HCT116 (cell line): ENCODE measurements around the gene RFX1. TPM values are rescaled to one million over a fixed set of nuclear protein-coding genes. Genes with fewer than 3 reads are reported as not detected.

Experiments used
- ATAC-seq: fragments of 200-7000 bp; cut with Tn5 transposase; 2 replicates; pipeline ENCODE4 v1.9.1; 2020; ENCODE audit warnings: mild to moderate bottlenecking, moderate library complexity
- BruUV-seq: library from RNA; stranded (reverse); fragments of 400-500 nt; replicated peaks from 2 replicates; lab custom pipeline; 2021; lab: Mats Ljungman, UMichigan
- CTCF ChIA-PET: fragments of 300-600 bp; sonication (Branson Sonifier 250); formaldehyde crosslinking; loops from one replicate; lab custom pipeline; 2021; ENCODE audit warnings: antibody characterized with exemption; lab: Charles Lee
- POLR2A ChIA-PET: fragments of 300-600, 350-600 bp; sonication (Branson Sonifier 250); formaldehyde crosslinking; loops from one replicate; lab custom pipeline; 2021; ENCODE audit warnings: antibody characterized with exemption; lab: Charles Lee
- RAD21 ChIA-PET, 2 experiments: fragments of 300-600 bp; sonication (Branson Sonifier 250); formaldehyde crosslinking; loops; one replicate each; lab custom pipeline; 2023; ENCODE audit warnings: low total read pairs in 2 of 2; ENCODE audit not compliant: uncharacterized antibody in 2 of 2, unreplicated experiment in 2 of 2, low non-redundant PET in 1 of 2; lab: Charles Lee
- DNase-seq: peaks from one replicate; pipeline ENCODE4 v3.0.0-alpha.2; 2010; ENCODE audit warnings: low read depth, low spot score
- H2AFZ ChIP-seq: fragments of 200-600 bp; shearing (Covaris generic), sonication (generic); 2 replicates; pipeline ENCODE4 v1.6.1; 2017; ENCODE audit warnings: low read depth, mixed run types, mixed read lengths, antibody characterized with exemption, low read length; ENCODE audit not compliant: poor library complexity, severe bottlenecking
- H3K27ac ChIP-seq: 2 replicates; pipeline ENCODE4 v1.5.1; 2012; ENCODE audit warnings: low read depth, low read length
- H3K27me3 ChIP-seq: fragments of 200-600 bp; sonication (generic); 2 replicates; pipeline ENCODE4 v1.6.1; 2016; ENCODE audit warnings: mixed run types, low read length, mixed read lengths; ENCODE audit not compliant: insufficient read depth
- H3K36me3 ChIP-seq, 2 experiments: fragments of 200-500 bp in 1 of 2; fragments of 200-600 bp in 1 of 2; sonication (Bioruptor generic) in 1 of 2; sonication (generic) in 1 of 2; 2 replicates each; pipeline versions ENCODE4 v1.5.1 to v1.6.1; 2014 to 2016; ENCODE audit warnings: low read length in 2 of 2, inconsistent platforms in 1 of 2, mixed read lengths in 1 of 2, mixed run types in 1 of 2; ENCODE audit not compliant: insufficient read depth in 2 of 2, control insufficient read depth in 1 of 2
- H3K4me1 ChIP-seq, 2 experiments: fragments of 200-600 bp in 1 of 2; sonication (generic) in 1 of 2; 2 replicates each; pipeline versions ENCODE4 v1.5.1 to v1.6.1; 2012 to 2017; ENCODE audit warnings: low read length in 2 of 2, inconsistent platforms in 1 of 2, mild to moderate bottlenecking in 1 of 2, mixed read lengths in 1 of 2, mixed run types in 1 of 2, moderate library complexity in 1 of 2; ENCODE audit not compliant: insufficient read depth in 2 of 2, control insufficient read depth in 1 of 2
- H3K4me2 ChIP-seq: fragments of 200-600 bp; sonication (generic); 2 replicates; pipeline ENCODE4 v1.6.1; 2017; ENCODE audit warnings: mixed run types, low read length, mixed read lengths
- H3K4me3 ChIP-seq, 2 experiments: fragments of 200-600 bp in 1 of 2; sonication (generic) in 1 of 2; replicated peaks in 1 of 2; 2 replicates each; pipeline ENCODE4 v1.5.1; 2011 to 2016; ENCODE audit warnings: low read length in 2 of 2, control low read depth in 1 of 2, low read depth in 1 of 2, mild to moderate bottlenecking in 1 of 2, mixed read lengths in 1 of 2, mixed run types in 1 of 2
- H3K79me2 ChIP-seq: fragments of 200-600 bp; sonication (generic); 2 replicates; pipeline ENCODE4 v1.6.1; 2017; ENCODE audit warnings: mild to moderate bottlenecking, mixed run types, low read length, moderate library complexity, mixed read lengths; ENCODE audit not compliant: insufficient read depth
- H3K9ac ChIP-seq: fragments of 200-600 bp; sonication (generic); 2 replicates; pipeline ENCODE4 v1.6.1; 2016; ENCODE audit warnings: low read length, mixed read lengths
- H3K9me2 ChIP-seq: fragments of 200-600 bp; sonication (generic), shearing (Covaris generic); 2 replicates; pipeline ENCODE4 v1.6.1; 2017; ENCODE audit warnings: mixed run types, mild to moderate bottlenecking, moderate library complexity; ENCODE audit not compliant: insufficient read depth
- H3K9me3 ChIP-seq, 2 experiments: fragments of 200-500 bp in 1 of 2; fragments of 200-600 bp in 1 of 2; sonication (Bioruptor generic) in 1 of 2; sonication (generic) in 1 of 2; 2 replicates each; pipeline ENCODE4 v1.6.1; 2014 to 2017; ENCODE audit warnings: low read length in 2 of 2, mixed read lengths in 2 of 2, inconsistent platforms in 1 of 2, low read depth in 1 of 2, mild to moderate bottlenecking in 1 of 2, mixed run types in 1 of 2, moderate library complexity in 1 of 2; ENCODE audit not compliant: control insufficient read depth in 1 of 2, insufficient read depth in 1 of 2
- H4K20me1 ChIP-seq: fragments of 200-600 bp; sonication (generic), shearing (Covaris generic); 2 replicates; pipeline ENCODE4 v1.6.1; 2017; ENCODE audit warnings: mixed run types, mild to moderate bottlenecking, moderate library complexity; ENCODE audit not compliant: insufficient read depth
- ATF3 ChIP-seq: IDR thresholded peaks from 2 replicates; pipeline ENCODE4 v1.6.1; 2012
- CBX3 ChIP-seq: IDR thresholded peaks from 2 replicates; pipeline ENCODE4 v1.6.1; 2012; ENCODE audit warnings: low read depth
- ELF1 ChIP-seq: IDR thresholded peaks from 2 replicates; pipeline ENCODE4 v1.6.1; 2012; ENCODE audit warnings: low read depth, borderline replicate concordance
- EZH2 ChIP-seq: fragments of 200-600 bp; sonication (generic); IDR thresholded peaks from 2 replicates; pipeline ENCODE4 v1.6.1; 2017; ENCODE audit warnings: antibody characterized with exemption, mixed run types
- EZH2phosphoT487 ChIP-seq: fragments of 200-600 bp; IDR thresholded peaks from 2 replicates; pipeline ENCODE4 v1.6.1; 2018; ENCODE audit warnings: antibody characterized with exemption, borderline replicate concordance
- FOSL1 ChIP-seq: IDR thresholded peaks from 2 replicates; pipeline ENCODE4 v1.6.1; 2012; ENCODE audit warnings: low read depth
- MAX ChIP-seq: IDR thresholded peaks from 2 replicates; pipeline ENCODE4 v1.6.1; 2012
- POLR2A ChIP-seq: IDR thresholded peaks from 2 replicates; pipeline ENCODE4 v1.7.0; 2011; ENCODE audit warnings: borderline replicate concordance; ENCODE audit not compliant: insufficient read depth, insufficient read length; ENCODE audit errors: extremely low read depth
- POLR2AphosphoS5 ChIP-seq: IDR thresholded peaks from 2 replicates; pipeline ENCODE4 v1.6.1; 2011; ENCODE audit warnings: mild to moderate bottlenecking, low read depth, low read length, moderate library complexity
- SIN3A ChIP-seq: IDR thresholded peaks from 2 replicates; pipeline ENCODE4 v1.6.1; 2012; ENCODE audit warnings: low read depth
- SRF ChIP-seq: IDR thresholded peaks from 2 replicates; pipeline ENCODE4 v1.6.1; 2012; ENCODE audit warnings: low read depth
- ZBTB33 ChIP-seq: IDR thresholded peaks from 2 replicates; pipeline ENCODE4 v1.6.1; 2011; ENCODE audit warnings: mild to moderate bottlenecking, low read length, moderate library complexity; ENCODE audit not compliant: insufficient replicate concordance; ENCODE audit errors: extremely low read depth
- ZFX ChIP-seq: fragments of 450-650 bp; IDR thresholded peaks from 2 replicates; pipeline ENCODE4 v1.6.1; 2017
- ZNF274 ChIP-seq: fragments of 200-500 bp; sonication (Bioruptor generic); IDR thresholded peaks from 2 replicates; pipeline ENCODE4 v1.6.1; 2014; ENCODE audit warnings: mild to moderate bottlenecking, low read depth, low read length, inconsistent platforms
- intact Hi-C: fragments of 100-400 bp; cut with micrococcal nuclease; formaldehyde crosslinking; loops from 2 replicates; pipeline ENCODE4 v1.10.0; 2022
- total RNA-seq: library from RNA; stranded (reverse); gene quantifications from one replicate; pipeline ENCODE4 v1.2.1, GENCODE V29; 2021; ENCODE audit not compliant: unreplicated experiment

RFX1 gene
- total RNA-seq, 1 experiment from 2014 or later, result 16.3 TPM

DNA sequence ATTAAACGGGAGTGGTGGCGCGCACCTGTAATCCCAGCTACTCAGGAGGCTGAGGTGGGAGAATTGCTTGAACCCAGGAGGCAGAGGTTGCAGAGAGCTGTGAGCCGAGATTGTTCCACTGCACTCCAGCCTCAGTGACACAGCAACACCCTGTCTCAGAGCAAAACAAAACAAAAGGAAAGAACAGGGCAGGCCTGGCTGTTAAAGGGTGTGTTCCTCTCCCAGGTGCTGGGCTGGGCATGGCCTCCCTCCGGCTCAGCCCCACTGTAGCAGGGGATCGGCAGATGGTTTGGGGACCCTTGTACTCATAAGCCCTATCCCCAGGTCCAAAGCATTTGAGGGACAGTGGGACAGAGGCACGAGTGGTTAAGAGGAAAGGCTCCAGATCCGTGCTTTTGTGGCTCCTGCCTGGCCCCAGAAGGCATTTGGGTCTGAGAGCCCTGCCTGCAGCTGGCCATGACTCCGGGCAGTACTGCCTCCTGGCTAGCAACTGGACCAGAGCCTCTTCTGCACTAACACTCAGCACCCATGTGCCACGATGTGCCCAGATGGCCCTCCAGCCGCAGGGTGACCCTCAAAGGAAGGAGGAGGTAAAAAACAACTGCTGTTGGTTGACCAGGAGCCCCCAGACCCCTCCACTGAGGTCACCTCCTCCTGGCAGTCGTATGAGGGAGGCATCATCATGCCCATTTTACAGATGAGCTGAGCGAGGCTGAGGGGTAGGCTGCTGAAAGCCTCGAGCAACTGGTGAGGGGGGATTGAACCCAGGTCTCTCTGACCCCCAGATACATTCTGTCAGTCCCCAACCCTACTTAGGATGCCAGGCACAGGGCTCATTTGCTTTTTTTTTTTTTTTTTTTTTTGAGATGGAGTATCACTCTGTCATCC lies 10.0 kb downstream of the RFX1 start:
- no peak overlapping the region for H3K27ac ChIP-seq
- RAD21 ChIA-PET, result no interaction called here

GRCh38 chr19:13995017-13995728 lies 10.9 kb downstream of the RFX1 start:
- 0 out of 2 replicates have a peak, but pooled peaks cover 3% of the 10 kb centered on the region for H3K79me2 ChIP-seq
- RAD21 ChIA-PET, result no interaction called here
- TF ChIP-seq EZH2, result no peak
- TF ChIP-seq ELF1, result no peak
- TF ChIP-seq SRF, result no peak
- no peak for TF ChIP-seq SIN3A
- no peak for TF ChIP-seq ZNF274
- TF ChIP-seq POLR2A, result no peak
- TF ChIP-seq MAX, result no peak
- TF ChIP-seq FOSL1, result no peak
- TF ChIP-seq ZFX, result no peak
- no peak for TF ChIP-seq CBX3
- no peak for TF ChIP-seq ZBTB33
- TF ChIP-seq EZH2phosphoT487, result no peak

More for the DNA sequence above, 10.0 kb downstream of the RFX1 start:
- H3K9me3 ChIP-seq, result peaks cover 6 to 7% of the 10 kb centered on the region in 2 experiments; a peak in 2 of 4 replicates
- intact Hi-C loops, result no loop called here
- CTCF ChIA-PET, result no interaction called here
- TF ChIP-seq ATF3 (no peak), FOSL1 (no peak), POLR2AphosphoS5 (no peak), POLR2A (no peak), ELF1 (no peak)
- no peak overlapping the region for H2AFZ ChIP-seq
- no peak for ATAC-seq
- DNase-seq, result no peak
- 0 out of 2 replicates have a peak, but pooled peaks cover 6% of the 10 kb centered on the region for H3K79me2 ChIP-seq
- no TSS peak for BruUV-seq
- no peaks in the 10 kb centered on the region for H4K20me1 ChIP-seq
- H3K4me3 ChIP-seq, result no peak overlapping the region
- no peaks in the 10 kb centered on the region for H3K27me3 ChIP-seq
- H3K4me1 ChIP-seq, result no peaks in the 10 kb centered on the region
- H3K36me3 ChIP-seq, result peaks cover under 1 to 16% of the 10 kb centered on the region in 2 experiments; a peak in 1 of 4 replicates
- H3K9ac ChIP-seq, result no peak overlapping the region
- no peaks in the 10 kb centered on the region for H3K9me2 ChIP-seq
- no peak overlapping the region for H3K4me2 ChIP-seq
- POLR2A ChIA-PET, result no interaction called here

More at GRCh38 chr19:13995017-13995728, 10.9 kb downstream of the RFX1 start:
- H3K27ac ChIP-seq, result no peak overlapping the region
- DNase-seq (no peak), ATAC-seq (no peak)
- H3K27me3 ChIP-seq, result no peaks in the 10 kb centered on the region
- BruUV-seq, result no TSS peak
- intact Hi-C loops, result no loop called here
- no peak overlapping the region for H3K4me3 ChIP-seq
- peaks cover 6 to 7% of the 10 kb centered on the region in 2 experiments; a peak in 2 of 4 replicates for H3K9me3 ChIP-seq
- no peak overlapping the region for H2AFZ ChIP-seq
- no peaks in the 10 kb centered on the region for H4K20me1 ChIP-seq
- H3K4me2 ChIP-seq, result no peak overlapping the region
- H3K36me3 ChIP-seq, result peaks cover 4 to 16% of the 10 kb centered on the region in 2 experiments; a peak in 1 of 4 replicates
- ChIA-PET CTCF (no interaction called here), POLR2A (no interaction called here)
- no peaks in the 10 kb centered on the region for H3K4me1 ChIP-seq
- H3K9ac ChIP-seq, result no peak overlapping the region
- no peaks in the 10 kb centered on the region for H3K9me2 ChIP-seq
